Fibroblast of mammary gland (primary cell): Measurements from ENCODE around the gene DEFB114.
"Not testable (repeated sequence)": the region's sequence is repeated elsewhere in the genome, so short reads cannot be mapped to it uniquely, and the experiment has no call there.

Experiments used
- DNase-seq: peaks from one replicate; pipeline ENCODE4 v3.0.0-alpha.2; 2010; ENCODE audit warnings: low read depth
- H3K4me3 ChIP-seq: 2 replicates; pipeline ENCODE4 v1.5.1; 2011; ENCODE audit warnings: low read depth, mild to moderate bottlenecking, low read length, moderate library complexity; ENCODE audit not compliant: control insufficient read depth
- TF ChIP-seq, protein P1 (sequence below): conservative IDR thresholded peaks from 2 replicates; pipeline ENCODE4 v1.5.1; 2011; ENCODE audit warnings: low read depth, low read length, inconsistent platforms; ENCODE audit not compliant: control insufficient read depth, insufficient read depth

Gene DEFB114

DNA sequence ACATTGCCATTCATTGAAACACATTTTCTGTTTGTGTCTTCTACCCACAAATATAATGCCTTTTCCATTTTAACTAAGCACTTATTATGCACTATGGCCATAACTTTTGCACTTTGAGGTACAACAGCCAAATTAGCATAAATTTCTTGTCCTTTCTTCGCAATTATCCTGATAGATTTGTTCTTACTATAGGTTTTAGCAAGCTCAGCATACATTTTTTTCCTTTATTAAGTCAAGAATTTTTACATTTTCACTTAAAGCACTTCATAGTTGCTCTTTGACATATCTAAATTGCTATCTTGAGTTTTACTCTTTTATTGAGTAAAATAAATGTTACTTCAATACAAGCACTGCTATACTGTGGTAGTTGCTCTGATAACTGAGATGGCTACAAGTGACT, 5.8 kb downstream of the DEFB114 start:
- H3K4me3 ChIP-seq = no peak overlapping the region
- DNase-seq = no peak
- TF ChIP-seq, protein P1, sequence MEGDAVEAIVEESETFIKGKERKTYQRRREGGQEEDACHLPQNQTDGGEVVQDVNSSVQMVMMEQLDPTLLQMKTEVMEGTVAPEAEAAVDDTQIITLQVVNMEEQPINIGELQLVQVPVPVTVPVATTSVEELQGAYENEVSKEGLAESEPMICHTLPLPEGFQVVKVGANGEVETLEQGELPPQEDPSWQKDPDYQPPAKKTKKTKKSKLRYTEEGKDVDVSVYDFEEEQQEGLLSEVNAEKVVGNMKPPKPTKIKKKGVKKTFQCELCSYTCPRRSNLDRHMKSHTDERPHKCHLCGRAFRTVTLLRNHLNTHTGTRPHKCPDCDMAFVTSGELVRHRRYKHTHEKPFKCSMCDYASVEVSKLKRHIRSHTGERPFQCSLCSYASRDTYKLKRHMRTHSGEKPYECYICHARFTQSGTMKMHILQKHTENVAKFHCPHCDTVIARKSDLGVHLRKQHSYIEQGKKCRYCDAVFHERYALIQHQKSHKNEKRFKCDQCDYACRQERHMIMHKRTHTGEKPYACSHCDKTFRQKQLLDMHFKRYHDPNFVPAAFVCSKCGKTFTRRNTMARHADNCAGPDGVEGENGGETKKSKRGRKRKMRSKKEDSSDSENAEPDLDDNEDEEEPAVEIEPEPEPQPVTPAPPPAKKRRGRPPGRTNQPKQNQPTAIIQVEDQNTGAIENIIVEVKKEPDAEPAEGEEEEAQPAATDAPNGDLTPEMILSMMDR = no peak

- TF ChIP-seq, protein P1 = no peak
- DNase-seq = no peak
- H3K4me3 ChIP-seq = no peak overlapping the region
These were observed 8.1 kb downstream of the DEFB114 start for GRCh38 chr6:49955847-49956246.

GRCh38 chr6:49951926-49952325, 12.0 kb downstream of the DEFB114 start:
- H3K4me3 ChIP-seq = no peak overlapping the region
- no peak for DNase-seq
- TF ChIP-seq, protein P1 = no peak

DNA sequence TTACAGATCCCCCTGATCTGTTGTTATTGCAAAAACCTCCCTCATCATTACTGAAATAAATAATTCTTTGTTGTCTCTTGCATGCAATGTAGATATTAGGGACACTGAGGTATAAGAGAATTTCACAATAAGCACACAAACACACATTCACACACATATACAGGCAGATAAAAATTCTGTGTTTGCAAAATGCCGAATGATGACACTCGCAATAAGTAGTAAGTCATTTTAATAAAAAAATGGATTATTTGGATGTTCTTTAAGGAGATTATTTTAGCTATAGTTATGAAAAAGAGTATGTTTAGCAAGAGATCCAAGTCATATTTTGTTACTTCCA, 13.6 kb downstream of the DEFB114 start:
- no peak overlapping the region for H3K4me3 ChIP-seq
- DNase-seq = no peak
- TF ChIP-seq, protein P1 = no peak

GRCh38 chr6:49949062-49949461, 14.9 kb downstream of the DEFB114 start:
- no peak overlapping the region for H3K4me3 ChIP-seq
- TF ChIP-seq, protein P1 = no peak
- DNase-seq = no peak

- DNase-seq = no peak
- no peak overlapping the region for H3K4me3 ChIP-seq
- TF ChIP-seq, protein P1 = no peak
These were observed 17.1 kb downstream of the DEFB114 start for GRCh38 chr6:49946835-49947234.

DNA sequence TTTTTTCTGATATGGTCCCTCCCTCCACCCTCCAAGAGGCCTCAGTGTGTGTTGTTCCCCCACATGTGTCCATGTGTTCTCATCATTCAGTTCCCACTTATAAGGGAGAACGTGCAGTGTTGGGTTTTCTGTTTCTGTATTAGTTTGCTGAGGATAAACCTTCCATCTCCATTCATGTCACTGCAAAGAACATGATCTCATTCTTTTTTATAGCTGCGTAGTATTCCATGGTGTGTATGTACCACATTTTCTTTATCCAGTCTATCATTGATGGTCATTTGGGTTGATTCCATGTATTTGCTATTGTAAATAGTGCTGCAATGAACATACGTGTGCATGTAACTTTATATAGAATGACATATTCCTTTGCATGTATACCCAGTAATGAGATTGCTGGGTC, 19.9 kb downstream of the DEFB114 start:
- H3K4me3 ChIP-seq, DNase-seq: not testable (repeated sequence)
